Measurements from ENCODE around the gene POLR1D. TPM values are rescaled to one million over a fixed set of nuclear protein-coding genes. Genes with fewer than 3 reads are reported as not detected.
"Not testable (repeated sequence)": the region's sequence is repeated elsewhere in the genome, so short reads cannot be mapped to it uniquely, and the experiment has no call there.

POLR1D gene
- total RNA-seq, 1 donor, result 93.7 TPM

DNA sequence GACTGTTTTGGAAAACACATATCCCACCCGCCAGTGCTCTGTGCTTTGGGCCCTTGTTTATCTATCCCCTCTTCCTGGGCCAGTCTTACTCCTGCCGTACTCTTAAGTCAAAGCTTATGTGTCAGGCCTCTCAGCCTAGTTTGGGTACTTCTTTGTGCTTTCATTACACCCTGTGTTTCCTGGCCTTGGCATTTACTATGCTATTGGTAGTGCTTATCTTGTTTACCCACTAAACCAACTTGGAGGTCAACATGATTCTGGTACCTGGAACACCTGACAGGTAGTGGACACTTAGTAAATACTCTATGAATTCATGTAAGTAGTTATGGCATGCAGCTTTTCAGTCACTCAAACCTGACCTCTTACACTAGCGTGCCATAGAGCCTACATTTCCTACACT lies 2.4 kb downstream of the POLR1D start:
- no peak for TF ChIP-seq CTCF (IDR thresholded peaks at IDR 0.05; ENCODE audit: extremely low read depth, low read depth, low read length)
- Histone ChIP-seq H4K20me1 (ENCODE audit: insufficient read depth, low read length) (peaks cover 19% of the 10 kb centered on the region), H2AFZ (ENCODE audit: low read length) (no peak overlapping the region), H3K4me3 (ENCODE audit: insufficient read depth, low read length) (no peak overlapping the region), H3K27me3 (ENCODE audit: insufficient read depth, low read length) (no peaks in the 10 kb centered on the region), H3K4me2 (ENCODE audit: insufficient read depth, low read length) (no peak overlapping the region), H3K27ac (ENCODE audit: low read depth, low read length) (no peak overlapping the region), H3K79me2 (ENCODE audit: insufficient read depth, low read length) (peaks cover 83% of the 10 kb centered on the region), H3K9me3 (ENCODE audit: low read depth, low read length) (no peaks in the 10 kb centered on the region), H3K36me3 (ENCODE audit: insufficient read depth, low read length) (peaks cover 11% of the 10 kb centered on the region), H3K4me1 (ENCODE audit: insufficient read depth, low read length) (peaks cover 15% of the 10 kb centered on the region)
- DNase-seq (ENCODE audit: insufficient read length, low spot score, missing footprints), result no peak

- Histone ChIP-seq H3K4me2 (ENCODE audit: insufficient read depth, low read length) (no peak overlapping the region), H3K36me3 (ENCODE audit: insufficient read depth, low read length) (peaks cover 11% of the 10 kb centered on the region), H4K20me1 (ENCODE audit: insufficient read depth, low read length) (peaks cover 28% of the 10 kb centered on the region), H3K9me3 (ENCODE audit: low read depth, low read length) (no peaks in the 10 kb centered on the region), H3K4me3 (ENCODE audit: insufficient read depth, low read length) (no peak overlapping the region), H3K79me2 (ENCODE audit: insufficient read depth, low read length) (peaks cover 91% of the 10 kb centered on the region), H3K27me3 (ENCODE audit: insufficient read depth, low read length) (no peaks in the 10 kb centered on the region), H3K4me1 (ENCODE audit: insufficient read depth, low read length) (peaks cover 8% of the 10 kb centered on the region), H3K27ac (ENCODE audit: low read depth, low read length) (no peak overlapping the region), H2AFZ (ENCODE audit: low read length) (no peak overlapping the region)
- no peak for TF ChIP-seq CTCF (IDR thresholded peaks at IDR 0.05; ENCODE audit: extremely low read depth, low read depth, low read length)
- no peak for DNase-seq (ENCODE audit: insufficient read length, low spot score, missing footprints)
Measured at GRCh38 chr13:27625839-27626238, 4.1 kb downstream of the POLR1D start.

DNA sequence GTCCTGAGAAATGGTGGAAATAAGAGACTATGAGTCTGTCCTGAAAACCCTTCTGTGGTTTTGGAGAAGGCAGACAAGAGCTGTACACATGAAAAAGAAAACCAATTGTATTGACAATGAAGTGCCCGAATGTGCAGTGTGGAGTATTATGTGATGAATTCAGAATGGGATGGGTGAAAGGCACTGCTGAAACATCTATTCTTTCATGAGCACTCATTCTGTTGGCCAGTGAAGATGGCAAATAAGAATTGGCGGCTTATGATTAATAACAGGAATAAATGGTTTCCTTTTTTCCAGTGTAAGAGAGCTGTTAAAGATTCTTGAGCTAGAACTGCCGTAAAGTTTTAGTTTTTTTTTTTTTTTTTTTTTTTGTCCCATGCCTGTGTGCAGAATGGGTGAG lies 5.7 kb downstream of the POLR1D start:
- Histone ChIP-seq H3K4me3 (ENCODE audit: insufficient read depth, low read length) (no peak overlapping the region), H3K79me2 (ENCODE audit: insufficient read depth, low read length) (peaks cover 94% of the 10 kb centered on the region), H3K36me3 (ENCODE audit: insufficient read depth, low read length) (peaks cover 14% of the 10 kb centered on the region), H3K4me2 (ENCODE audit: insufficient read depth, low read length) (no peak overlapping the region), H3K27ac (ENCODE audit: low read depth, low read length) (no peak overlapping the region), H2AFZ (ENCODE audit: low read length) (no peak overlapping the region), H3K27me3 (ENCODE audit: insufficient read depth, low read length) (no peaks in the 10 kb centered on the region), H4K20me1 (ENCODE audit: insufficient read depth, low read length) (peaks cover 40% of the 10 kb centered on the region), H3K4me1 (ENCODE audit: insufficient read depth, low read length) (peaks cover 3% of the 10 kb centered on the region), H3K9me3 (ENCODE audit: low read depth, low read length) (no peaks in the 10 kb centered on the region)
- no peak for DNase-seq (ENCODE audit: insufficient read length, low spot score, missing footprints)
- no peak for TF ChIP-seq CTCF (IDR thresholded peaks at IDR 0.05; ENCODE audit: extremely low read depth, low read depth, low read length)

DNA sequence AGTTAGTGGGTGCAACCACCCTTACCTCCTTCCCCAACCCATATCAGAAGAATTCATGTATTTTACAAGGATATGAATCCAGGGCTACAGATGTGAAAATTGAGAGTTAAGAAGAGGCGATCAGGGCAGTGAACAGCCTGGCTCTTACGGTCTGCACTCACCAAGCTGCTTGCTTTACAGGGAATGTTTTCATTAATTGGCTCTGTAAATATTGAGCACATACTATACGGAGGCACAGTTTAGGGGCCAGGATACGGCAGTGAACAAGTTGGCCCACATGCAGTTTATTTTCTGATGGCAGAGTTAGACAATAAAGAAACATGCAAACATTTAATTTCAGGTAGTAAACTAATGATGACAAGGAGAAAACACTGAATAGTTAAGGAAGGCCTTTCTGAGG lies 6.4 kb downstream of the POLR1D start:
- peaks cover 38% of the 10 kb centered on the region for H4K20me1 ChIP-seq (ENCODE audit: insufficient read depth, low read length)
- H3K4me2 ChIP-seq (ENCODE audit: insufficient read depth, low read length), result no peak overlapping the region
- H3K27me3 ChIP-seq (ENCODE audit: insufficient read depth, low read length), result no peaks in the 10 kb centered on the region
- no peak overlapping the region for H3K27ac ChIP-seq (ENCODE audit: low read depth, low read length)
- no peak overlapping the region for H3K4me3 ChIP-seq (ENCODE audit: insufficient read depth, low read length)
- peaks cover 12% of the 10 kb centered on the region for H3K36me3 ChIP-seq (ENCODE audit: insufficient read depth, low read length)
- H3K79me2 ChIP-seq (ENCODE audit: insufficient read depth, low read length), result peaks cover 93% of the 10 kb centered on the region
- H3K4me1 ChIP-seq (ENCODE audit: insufficient read depth, low read length), result no peaks in the 10 kb centered on the region
- no peak overlapping the region for H2AFZ ChIP-seq (ENCODE audit: low read length)
- TF ChIP-seq CTCF (IDR thresholded peaks at IDR 0.05; ENCODE audit: extremely low read depth, low read depth, low read length), result no peak
- no peak for DNase-seq (ENCODE audit: insufficient read length, low spot score, missing footprints)
- no peaks in the 10 kb centered on the region for H3K9me3 ChIP-seq (ENCODE audit: low read depth, low read length)

- not testable (repeated sequence) for H3K36me3 ChIP-seq (ENCODE audit: insufficient read depth, low read length); H2AFZ ChIP-seq (ENCODE audit: low read length); H3K9me3 ChIP-seq (ENCODE audit: low read depth, low read length); H3K27me3 ChIP-seq (ENCODE audit: insufficient read depth, low read length); H3K27ac ChIP-seq (ENCODE audit: low read depth, low read length); DNase-seq (ENCODE audit: insufficient read length, low spot score, missing footprints); H3K4me3 ChIP-seq (ENCODE audit: insufficient read depth, low read length); H3K4me2 ChIP-seq (ENCODE audit: insufficient read depth, low read length); H3K4me1 ChIP-seq (ENCODE audit: insufficient read depth, low read length)
- H4K20me1 ChIP-seq (ENCODE audit: insufficient read depth, low read length), result peaks cover 34% of the 10 kb centered on the region
- H3K79me2 ChIP-seq (ENCODE audit: insufficient read depth, low read length), result peaks cover 92% of the 10 kb centered on the region
Measured at GRCh38 chr13:27628766-27629165, 7.1 kb downstream of the POLR1D start.
